K562 (cell line): ENCODE measurements around the gene RPS10. TPM values are rescaled to one million over a fixed set of nuclear protein-coding genes. Genes with fewer than 3 reads are reported as not detected.

Experiments used
- CLOCK ChIP-seq: fragments of 250-450 bp; sonication (Bioruptor Pico); IDR thresholded peaks from 2 replicates; pipeline ENCODE4 v1.4.0; 2020; ENCODE audit warnings: mild to moderate bottlenecking, moderate library complexity, borderline replicate concordance
- CXXC5 ChIP-seq: fragments of 250-450 bp; sonication (Bioruptor Pico); IDR thresholded peaks from 2 replicates; pipeline ENCODE4 v1.8.0; 2022; ENCODE audit warnings: inconsistent platforms, mild to moderate bottlenecking, moderate library complexity
- HLTF ChIP-seq: fragments of 450-650 bp; IDR thresholded peaks from 2 replicates; pipeline ENCODE4 v1.6.1; 2016
- IRF9 ChIP-seq: fragments of 450-650 bp; IDR thresholded peaks from 2 replicates; pipeline ENCODE4 v1.6.1; 2016; ENCODE audit warnings: missing biosample characterization, missing genetic modification characterization
- JUN ChIP-seq, 2 experiments: sonication (generic) in 1 of 2; formaldehyde crosslinking in 1 of 2; IDR thresholded peaks; 2 replicates each; pipeline versions ENCODE4 v1.6.1 to v1.8.0; 2012 to 2022; ENCODE audit warnings: borderline replicate concordance in 2 of 2, mild to moderate bottlenecking in 2 of 2, improper control_type of control experiment in 1 of 2, low read depth in 1 of 2, low read length in 1 of 2, missing genetic modification reagents in 1 of 2
- L3MBTL2 ChIP-seq: fragments of 450-650 bp; IDR thresholded peaks from 2 replicates; pipeline ENCODE4 v1.6.1; 2016; ENCODE audit warnings: mild to moderate bottlenecking, moderate library complexity
- MAFF ChIP-seq: IDR thresholded peaks from 2 replicates; pipeline ENCODE4 v1.6.1; 2012; ENCODE audit warnings: low read length, improper control_type of control experiment
- OTX1 ChIP-seq: fragments of 450-650 bp; formaldehyde crosslinking; IDR thresholded peaks from 2 replicates; pipeline ENCODE4 v1.4.0; 2022; ENCODE audit warnings: mild to moderate bottlenecking
- PRPF4 ChIP-seq: fragments of 200-400 bp; formaldehyde crosslinking; IDR thresholded peaks from one replicate; pipeline ENCODE4 v1.6.1; 2017; ENCODE audit warnings: low read length, low read depth, mild to moderate bottlenecking; ENCODE audit not compliant: insufficient read depth, poor library complexity, severe bottlenecking
- PURB ChIP-seq: sonication (generic); formaldehyde crosslinking; IDR thresholded peaks from 2 replicates; pipeline ENCODE4 v1.9.0; 2021; ENCODE audit warnings: low read depth, mild to moderate bottlenecking, missing genetic modification reagents
- RBBP5 ChIP-seq: fragments of 200-600 bp; sonication (generic); IDR thresholded peaks from 2 replicates; pipeline ENCODE4 v1.6.1; 2012; ENCODE audit warnings: borderline replicate concordance, mild to moderate bottlenecking, low read length, control low read depth, inconsistent platforms; ENCODE audit not compliant: insufficient read depth, poor library complexity, severe bottlenecking
- RBM22 ChIP-seq: fragments of 200-400 bp; formaldehyde crosslinking; IDR thresholded peaks from 2 replicates; pipeline ENCODE4 v1.6.1; 2018; ENCODE audit warnings: low read length, low read depth; ENCODE audit not compliant: poor library complexity, severe bottlenecking
- RBM39 ChIP-seq: fragments of 200-400 bp; formaldehyde crosslinking; optimal IDR thresholded peaks from 2 replicates; pipeline ENCODE3; 2018; ENCODE audit warnings: low read depth, low read length
- SAFB2 ChIP-seq: fragments of 200-400 bp; formaldehyde crosslinking; IDR thresholded peaks from 2 replicates; pipeline ENCODE4 v1.6.1; 2018; ENCODE audit warnings: borderline replicate concordance, low read length, low read depth, moderate library complexity; ENCODE audit not compliant: severe bottlenecking
- SMAD2 ChIP-seq: fragments of 150-350 bp; IDR thresholded peaks from 2 replicates; pipeline ENCODE4 v1.6.1; 2014; ENCODE audit warnings: low read depth, mild to moderate bottlenecking, low read length
- SMARCE1 ChIP-seq: fragments of 450-650 bp; IDR thresholded peaks from 2 replicates; pipeline ENCODE4 v1.7.1; 2016; ENCODE audit warnings: mild to moderate bottlenecking
- SRSF9 ChIP-seq: fragments of 200-400 bp; formaldehyde crosslinking; IDR thresholded peaks from 2 replicates; pipeline ENCODE4 v1.6.1; 2017; ENCODE audit warnings: low read depth, low read length, borderline replicate concordance
- SUPT5H ChIP-seq: fragments of 450-650 bp; IDR thresholded peaks from 2 replicates; pipeline ENCODE4 v1.6.1; 2016
- TAF9B ChIP-seq: fragments of 450-650 bp; IDR thresholded peaks from 2 replicates; pipeline ENCODE4 v1.6.1; 2018; ENCODE audit warnings: mild to moderate bottlenecking; ENCODE audit not compliant: partially characterized antibody
- TRIM24 ChIP-seq, 2 experiments: fragments of 450-650 bp; IDR thresholded peaks; 2 replicates each; pipeline ENCODE4 v1.6.1; 2016
- U2AF1 ChIP-seq: fragments of 200-400 bp; formaldehyde crosslinking; optimal IDR thresholded peaks from 2 replicates; pipeline ENCODE3; 2017; ENCODE audit warnings: mild to moderate bottlenecking, low read depth, low read length, moderate library complexity
- ZNF436 ChIP-seq: fragments of 250-450, 450-650 bp; sonication (Bioruptor Pico); formaldehyde crosslinking; IDR thresholded peaks from 2 replicates; pipeline ENCODE4 v1.7.0; 2020; ENCODE audit warnings: mild to moderate bottlenecking
- polyA plus RNA-seq, 8 experiments: library from polyadenylated mRNA; depleted of rRNA in 4 of 8; stranded (reverse) in 5 of 8; unstranded in 3 of 8; fragments of >200 nt; fragmentation: Nextera tagmentation in 2 of 8; fragmentation: Illumina TruSeq in 1 of 8; extraction: Ambion mirVana in 2 of 8; extraction: Trizol in 1 of 8; gene quantifications; 2 replicates each; pipeline versions ENCODE4 v1.2.1 to v1.2.3, GENCODE V29; 2011 to 2014; ENCODE audit warnings: inconsistent platforms in 1 of 8, missing spikeins in 1 of 8
- total RNA-seq, 7 experiments: library from RNA; depleted of rRNA in 6 of 7; stranded (reverse); fragments of >200 nt in 6 of 7; fragmentation: Illumina TruSeq in 2 of 7; extraction: Trizol in 2 of 7; gene quantifications; 2 replicates each; pipeline versions ENCODE4 v1.2.1 to v1.2.3, GENCODE V29; 2011 to 2021; ENCODE audit warnings: low replicate concordance in 1 of 7
- TF ChIP-seq, protein P1 (sequence below): sonication (generic); formaldehyde crosslinking; IDR thresholded peaks from 2 replicates; pipeline ENCODE4 v1.8.0; 2022; ENCODE audit warnings: missing genetic modification reagents, mild to moderate bottlenecking, borderline replicate concordance

Gene RPS10
- total and polyA plus RNA-seq, 9 of the 15 experiments (the other 6 are each of a cell fraction or from before 2014, with no cell fraction given), result 2,680 to 5,251 (median 3,876) TPM

DNA sequence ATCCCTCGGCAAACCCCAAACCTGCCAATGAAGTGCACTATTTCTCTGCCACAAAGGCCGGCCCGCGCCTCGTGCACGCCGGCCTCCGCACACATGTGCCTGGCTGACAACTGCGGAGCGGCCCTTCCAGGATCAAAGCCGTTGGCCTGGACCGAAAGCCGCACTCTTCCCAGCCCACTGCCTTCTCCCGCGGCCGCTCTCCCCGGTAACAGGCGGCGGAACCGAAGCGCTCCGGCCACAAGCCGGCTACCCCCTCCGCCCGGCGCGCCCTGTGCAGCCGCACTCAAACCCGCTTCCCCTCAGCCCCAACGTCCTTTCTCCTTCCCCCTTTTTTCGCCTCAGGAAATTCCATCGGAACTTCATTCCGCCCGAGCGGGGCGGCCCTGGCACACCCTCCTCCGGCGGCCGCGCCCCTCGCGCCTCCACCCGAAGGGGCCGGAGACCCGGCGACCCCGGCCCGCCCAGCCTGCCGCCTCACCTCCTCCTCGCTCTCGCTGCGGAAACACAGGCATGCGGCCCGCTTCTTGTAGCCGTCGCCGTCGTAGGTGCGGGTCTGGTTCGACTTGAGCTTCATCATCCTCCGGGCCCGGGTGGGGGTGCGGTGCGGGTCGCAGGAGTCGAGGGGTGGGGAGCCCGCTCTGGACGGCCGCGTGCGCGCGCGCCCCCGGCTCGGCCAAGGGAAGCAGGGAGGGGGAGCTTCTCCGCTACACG lies 33.9 kb downstream of the RPS10 start (continued):
- TF ChIP-seq CLOCK (CRISPR knock-in tag) (no peak), RBM22 (peak; percentile 87), IRF9 (tag) (no peak), MAFF (no peak), SMAD2 (no peak), PURB (CRISPR knock-in tag) (no peak), RBBP5 (peak; percentile 75), L3MBTL2 (peak; percentile 93), OTX1 (CRISPR knock-in tag) (no peak), ZNF436 (no peak), TRIM24 (IDR thresholded peaks at IDR 0.05) (no peak), SMARCE1 (0 out of 2 replicates have a peak, but pooled peaks have one; percentile 31), HLTF (0 out of 2 replicates have a peak, but pooled peaks have one; percentile 55), RBM39 (no peak), CXXC5 (CRISPR knock-in tag) (peak; percentile 26), PRPF4 (peak; percentile 69), SAFB2 (no peak), JUN (IDR thresholded peaks at IDR 0.05; ENCODE audit: borderline replicate concordance, low read depth, low read length) (no peak), JUN (CRISPR knock-in tag; IDR thresholded peaks at IDR 0.05; ENCODE audit: borderline replicate concordance) (peak; percentile 88; the same call in 1 of the 2 replicates), U2AF1 (no peak), SUPT5H (peak; percentile 64), TAF9B (no peak), SRSF9 (no peak)
- TF ChIP-seq, protein P1, sequence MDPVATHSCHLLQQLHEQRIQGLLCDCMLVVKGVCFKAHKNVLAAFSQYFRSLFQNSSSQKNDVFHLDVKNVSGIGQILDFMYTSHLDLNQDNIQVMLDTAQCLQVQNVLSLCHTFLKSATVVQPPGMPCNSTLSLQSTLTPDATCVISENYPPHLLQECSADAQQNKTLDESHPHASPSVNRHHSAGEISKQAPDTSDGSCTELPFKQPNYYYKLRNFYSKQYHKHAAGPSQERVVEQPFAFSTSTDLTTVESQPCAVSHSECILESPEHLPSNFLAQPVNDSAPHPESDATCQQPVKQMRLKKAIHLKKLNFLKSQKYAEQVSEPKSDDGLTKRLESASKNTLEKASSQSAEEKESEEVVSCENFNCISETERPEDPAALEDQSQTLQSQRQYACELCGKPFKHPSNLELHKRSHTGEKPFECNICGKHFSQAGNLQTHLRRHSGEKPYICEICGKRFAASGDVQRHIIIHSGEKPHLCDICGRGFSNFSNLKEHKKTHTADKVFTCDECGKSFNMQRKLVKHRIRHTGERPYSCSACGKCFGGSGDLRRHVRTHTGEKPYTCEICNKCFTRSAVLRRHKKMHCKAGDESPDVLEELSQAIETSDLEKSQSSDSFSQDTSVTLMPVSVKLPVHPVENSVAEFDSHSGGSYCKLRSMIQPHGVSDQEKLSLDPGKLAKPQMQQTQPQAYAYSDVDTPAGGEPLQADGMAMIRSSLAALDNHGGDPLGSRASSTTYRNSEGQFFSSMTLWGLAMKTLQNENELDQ (CRISPR knock-in tag), result peak; percentile 81; the same call in 1 of the 2 replicates
